ENCODE measurements around the gene OPCML.

Gene OPCML

GRCh38 chr11:133559833-133560471 lies 27.7 kb upstream of the OPCML start:
- no peaks in the 10 kb centered on the region for H3K36me3 ChIP-seq (ENCODE audit: insufficient read depth, low read length)
- no peaks in the 10 kb centered on the region for H3F3A ChIP-seq (ENCODE audit: insufficient read depth, low read length)
- H3K9me2 ChIP-seq (ENCODE audit: low read depth, low read length), result no peaks in the 10 kb centered on the region
- no peaks in the 10 kb centered on the region for H3K27me3 ChIP-seq (ENCODE audit: insufficient read depth, low read length)
- H3K9ac ChIP-seq (ENCODE audit: low read length), result no peak overlapping the region
- H3K4me1 ChIP-seq (ENCODE audit: insufficient read depth, low read length, severe bottlenecking), result no peaks in the 10 kb centered on the region
- H3K4me3 ChIP-seq (ENCODE audit: low read depth, low read length, poor library complexity, severe bottlenecking), result no peak overlapping the region
- H3K9me3 ChIP-seq (ENCODE audit: low read length), result no peaks in the 10 kb centered on the region
- no peak for TF ChIP-seq EZH2 (IDR thresholded peaks at IDR 0.05; ENCODE audit: borderline replicate concordance, low read length)
- no peak for TF ChIP-seq CTCF (IDR thresholded peaks at IDR 0.05; ENCODE audit: low read length)
- no peak overlapping the region for H3K4me2 ChIP-seq (ENCODE audit: low read length)
- no peak overlapping the region for H2AFZ ChIP-seq (ENCODE audit: low read length)
- no peaks in the 10 kb centered on the region for H4K20me1 ChIP-seq (ENCODE audit: insufficient read depth, low read length)
- no peaks in the 10 kb centered on the region for H3K79me2 ChIP-seq (ENCODE audit: insufficient read depth, low read length)
- H3K27ac ChIP-seq (ENCODE audit: low read depth, low read length, poor library complexity, severe bottlenecking), result no peak overlapping the region

GRCh38 chr11:133559382-133559781 lies 27.1 kb upstream of the OPCML start:
- no peaks in the 10 kb centered on the region for H3K4me1 ChIP-seq (ENCODE audit: insufficient read depth, low read length, severe bottlenecking)
- no peak overlapping the region for H2AFZ ChIP-seq (ENCODE audit: low read length)
- H3K27ac ChIP-seq (ENCODE audit: low read depth, low read length, poor library complexity, severe bottlenecking), result no peak overlapping the region
- no peaks in the 10 kb centered on the region for H3K9me2 ChIP-seq (ENCODE audit: low read depth, low read length)
- H3K9me3 ChIP-seq (ENCODE audit: low read length), result no peaks in the 10 kb centered on the region
- no peaks in the 10 kb centered on the region for H4K20me1 ChIP-seq (ENCODE audit: insufficient read depth, low read length)
- no peak overlapping the region for H3K4me2 ChIP-seq (ENCODE audit: low read length)
- H3K27me3 ChIP-seq (ENCODE audit: insufficient read depth, low read length), result no peaks in the 10 kb centered on the region
- H3F3A ChIP-seq (ENCODE audit: insufficient read depth, low read length), result no peaks in the 10 kb centered on the region
- H3K4me3 ChIP-seq (ENCODE audit: low read depth, low read length, poor library complexity, severe bottlenecking), result no peak overlapping the region
- no peak overlapping the region for H3K9ac ChIP-seq (ENCODE audit: low read length)
- H3K79me2 ChIP-seq (ENCODE audit: insufficient read depth, low read length), result no peaks in the 10 kb centered on the region
- TF ChIP-seq CTCF (IDR thresholded peaks at IDR 0.05; ENCODE audit: low read length), result no peak
- TF ChIP-seq EZH2 (IDR thresholded peaks at IDR 0.05; ENCODE audit: borderline replicate concordance, low read length), result no peak
- no peaks in the 10 kb centered on the region for H3K36me3 ChIP-seq (ENCODE audit: insufficient read depth, low read length)

- Histone ChIP-seq H3K27me3 (ENCODE audit: insufficient read depth, low read length) (no peaks in the 10 kb centered on the region), H3K79me2 (ENCODE audit: insufficient read depth, low read length) (no peaks in the 10 kb centered on the region), H3K36me3 (ENCODE audit: insufficient read depth, low read length) (no peaks in the 10 kb centered on the region), H3K4me3 (ENCODE audit: low read depth, low read length, poor library complexity, severe bottlenecking) (no peak overlapping the region), H3F3A (ENCODE audit: insufficient read depth, low read length) (no peaks in the 10 kb centered on the region), H3K9me3 (ENCODE audit: low read length) (no peaks in the 10 kb centered on the region), H4K20me1 (ENCODE audit: insufficient read depth, low read length) (no peaks in the 10 kb centered on the region), H2AFZ (ENCODE audit: low read length) (no peak overlapping the region), H3K9me2 (ENCODE audit: low read depth, low read length) (no peaks in the 10 kb centered on the region), H3K9ac (ENCODE audit: low read length) (no peak overlapping the region), H3K4me1 (ENCODE audit: insufficient read depth, low read length, severe bottlenecking) (no peaks in the 10 kb centered on the region), H3K4me2 (ENCODE audit: low read length) (no peak overlapping the region), H3K27ac (ENCODE audit: low read depth, low read length, poor library complexity, severe bottlenecking) (no peak overlapping the region)
- TF ChIP-seq CTCF (IDR thresholded peaks at IDR 0.05; ENCODE audit: low read length) (no peak), EZH2 (IDR thresholded peaks at IDR 0.05; ENCODE audit: borderline replicate concordance, low read length) (no peak)
Observed at GRCh38 chr11:133555034-133555433, 22.7 kb upstream of the OPCML start.

All from OCI-LY1 (cell line).